MV-4-11 (cell line): Measurements from ENCODE around the gene TMEM272.
"Not testable (repeated sequence)": the region's sequence is repeated elsewhere in the genome, so short reads cannot be mapped to it uniquely, and the experiment has no call there.

Source experiments
- DNase-seq: peaks from one replicate; lab custom pipeline; 2025; lab: John Stamatoyannopoulos, UW

The TMEM272 gene

GRCh38 chr13:51825165-51825592 is 19.8 kb downstream of the TMEM272 start:
- DNase-seq, result peak; percentile 99

- DNase-seq, result not testable (repeated sequence)
These were observed 20.3 kb downstream of the TMEM272 start for GRCh38 chr13:51824712-51825111.

GRCh38 chr13:51823863-51824262 is 21.1 kb downstream of the TMEM272 start:
- no peak for DNase-seq

GRCh38 chr13:51823359-51823758 is 21.6 kb downstream of the TMEM272 start:
- DNase-seq, result peak; percentile 7

GRCh38 chr13:51822106-51822815 is 22.7 kb downstream of the TMEM272 start:
- DNase-seq, result no peak

- peak; percentile 70 for DNase-seq
These were observed 23.4 kb downstream of the TMEM272 start for GRCh38 chr13:51821606-51822005.

- no peak for DNase-seq
These were observed 24.9 kb downstream of the TMEM272 start for GRCh38 chr13:51820016-51820597.

GRCh38 chr13:51819544-51819943 is 25.4 kb downstream of the TMEM272 start:
- no peak for DNase-seq

- no peak for DNase-seq
These were observed 26.0 kb downstream of the TMEM272 start for GRCh38 chr13:51818781-51819511.

- DNase-seq, result no peak
These were observed 26.7 kb downstream of the TMEM272 start for GRCh38 chr13:51818276-51818675.

GRCh38 chr13:51817717-51818116 is 27.3 kb downstream of the TMEM272 start:
- no peak for DNase-seq

GRCh38 chr13:51816604-51817249 is 28.2 kb downstream of the TMEM272 start:
- no peak for DNase-seq

GRCh38 chr13:51815848-51816247 is 29.1 kb downstream of the TMEM272 start:
- no peak for DNase-seq

- peak; percentile 65 for DNase-seq
These were observed 29.9 kb downstream of the TMEM272 start for GRCh38 chr13:51814825-51815650.

GRCh38 chr13:51814071-51814470 is 30.9 kb downstream of the TMEM272 start:
- DNase-seq, result no peak

- peak; percentile 16 for DNase-seq
These were observed 33.0 kb downstream of the TMEM272 start for GRCh38 chr13:51811920-51812451.

GRCh38 chr13:51811046-51811445 is 33.9 kb downstream of the TMEM272 start:
- DNase-seq, result no peak

- no peak for DNase-seq
These were observed 36.2 kb downstream of the TMEM272 start for GRCh38 chr13:51808811-51809210.

- DNase-seq, result no peak
These were observed 37.9 kb downstream of the TMEM272 start for GRCh38 chr13:51807041-51807440.

GRCh38 chr13:51806566-51806965 is 38.4 kb downstream of the TMEM272 start:
- peak; percentile 42 for DNase-seq

GRCh38 chr13:51805925-51806324 is 39.1 kb downstream of the TMEM272 start:
- no peak for DNase-seq
